Measurements from ENCODE around the gene ENG. TPM values are rescaled to one million over a fixed set of nuclear protein-coding genes. Genes with fewer than 3 reads are reported as not detected.

ENG gene
- total RNA-seq, 1 donor from 2014 or later: not detected

- DNase-seq (ENCODE audit: low spot score): no peak
- no peak overlapping the region for H3K27ac ChIP-seq
- peaks cover 40% of the 10 kb centered on the region for H3K36me3 Mint-ChIP-seq
These were observed 35.6 kb upstream of the ENG start for GRCh38 chr9:127890053-127890452.

GRCh38 chr9:127887792-127888191 is 33.3 kb upstream of the ENG start:
- Histone ChIP-seq H3K36me3 (peaks cover under 1% of the 10 kb centered on the region), H3K27ac (no peak overlapping the region)

More at GRCh38 chr9:127890053-127890452, 35.6 kb upstream of the ENG start:
- peaks cover 5% of the 10 kb centered on the region for H3K4me1 ChIP-seq
- peaks cover 17% of the 10 kb centered on the region for H3K9me3 Mint-ChIP-seq
- H3K79me2 ChIP-seq (ENCODE audit: low read depth): no peaks in the 10 kb centered on the region
- TF ChIP-seq EZH2 (IDR thresholded peaks at IDR 0.05) (no peak), CTCF (IDR thresholded peaks at IDR 0.05) (no peak), EZH2phosphoT487 (IDR thresholded peaks at IDR 0.05) (no peak)
- H3K27me3 Mint-ChIP-seq (ENCODE audit: insufficient read depth, low read depth): peaks cover 2% of the 10 kb centered on the region
- H3K27ac Mint-ChIP-seq: no peak overlapping the region
- peaks cover 8% of the 10 kb centered on the region for H4K20me1 ChIP-seq (ENCODE audit: low read depth)
- H3K27me3 ChIP-seq: no peaks in the 10 kb centered on the region
- no peak overlapping the region for H3K4me2 ChIP-seq
- H3F3A ChIP-seq (ENCODE audit: low read depth): peaks cover 4% of the 10 kb centered on the region
- H3K4me3 ChIP-seq: no peak overlapping the region
- H3K9ac ChIP-seq: no peak overlapping the region
- no peaks in the 10 kb centered on the region for H3K9me3 ChIP-seq (ENCODE audit: low read depth)
- H2AFZ ChIP-seq (replicated peaks): no peak overlapping the region
- H3K36me3 ChIP-seq: peaks cover 20% of the 10 kb centered on the region
- H3K4me1 Mint-ChIP-seq: peaks cover 16% of the 10 kb centered on the region
- H3K4me3 Mint-ChIP-seq: no peak overlapping the region

GRCh38 chr9:127886401-127886972 is 32.0 kb upstream of the ENG start:
- H3K9me3 ChIP-seq (ENCODE audit: low read depth): no peaks in the 10 kb centered on the region
- H3K4me1 ChIP-seq: peaks cover 5% of the 10 kb centered on the region
- H3K27ac Mint-ChIP-seq: no peak overlapping the region
- H3K9ac ChIP-seq: no peak overlapping the region
- H3K27me3 ChIP-seq: no peaks in the 10 kb centered on the region
- H3K79me2 ChIP-seq (ENCODE audit: low read depth): no peaks in the 10 kb centered on the region
- no peak overlapping the region for H2AFZ ChIP-seq (replicated peaks)
- H3F3A ChIP-seq (ENCODE audit: low read depth): peaks cover 10% of the 10 kb centered on the region
- peak overlapping the region; percentile 13 for H3K4me3 Mint-ChIP-seq
- TF ChIP-seq CTCF (IDR thresholded peaks at IDR 0.05): no peak
- TF ChIP-seq EZH2 (IDR thresholded peaks at IDR 0.05): no peak
- TF ChIP-seq EZH2phosphoT487 (IDR thresholded peaks at IDR 0.05): no peak
- H3K27ac ChIP-seq: no peak overlapping the region
- H3K4me2 ChIP-seq: no peak overlapping the region
- peaks cover 12% of the 10 kb centered on the region for H3K36me3 Mint-ChIP-seq
- H3K9me3 Mint-ChIP-seq: no peaks in the 10 kb centered on the region
- no peak for DNase-seq (ENCODE audit: low spot score)
- H3K4me1 Mint-ChIP-seq: peaks cover 23% of the 10 kb centered on the region
- H4K20me1 ChIP-seq (ENCODE audit: low read depth): peaks cover 8% of the 10 kb centered on the region
- H3K27me3 Mint-ChIP-seq (ENCODE audit: insufficient read depth, low read depth): peaks cover 2% of the 10 kb centered on the region
- no peak overlapping the region for H3K4me3 ChIP-seq
- H3K36me3 ChIP-seq: no peaks in the 10 kb centered on the region

More at GRCh38 chr9:127887792-127888191, 33.3 kb upstream of the ENG start:
- H3K27ac Mint-ChIP-seq: peak overlapping the region; percentile 63
- Histone ChIP-seq H3F3A (ENCODE audit: low read depth) (peaks cover 6% of the 10 kb centered on the region), H4K20me1 (ENCODE audit: low read depth) (peaks cover 8% of the 10 kb centered on the region), H3K9ac (no peak overlapping the region), H2AFZ (replicated peaks) (no peak overlapping the region), H3K9me3 (ENCODE audit: low read depth) (no peaks in the 10 kb centered on the region), H3K4me2 (no peak overlapping the region), H3K4me3 (no peak overlapping the region), H3K4me1 (peaks cover 5% of the 10 kb centered on the region), H3K79me2 (ENCODE audit: low read depth) (no peaks in the 10 kb centered on the region), H3K27me3 (no peaks in the 10 kb centered on the region)
- peaks cover 2% of the 10 kb centered on the region for H3K27me3 Mint-ChIP-seq (ENCODE audit: insufficient read depth, low read depth)
- DNase-seq (ENCODE audit: low spot score): no peak
- H3K4me3 Mint-ChIP-seq: no peak overlapping the region
- H3K4me1 Mint-ChIP-seq: peaks cover 23% of the 10 kb centered on the region
- H3K36me3 Mint-ChIP-seq: peaks cover 17% of the 10 kb centered on the region
- peaks cover 5% of the 10 kb centered on the region for H3K9me3 Mint-ChIP-seq
- TF ChIP-seq EZH2phosphoT487 (IDR thresholded peaks at IDR 0.05) (no peak), CTCF (IDR thresholded peaks at IDR 0.05) (no peak)

All from neural progenitor cell (in vitro differentiated cells).